ENCODE data around the gene ZC2HC1B.

DNA sequence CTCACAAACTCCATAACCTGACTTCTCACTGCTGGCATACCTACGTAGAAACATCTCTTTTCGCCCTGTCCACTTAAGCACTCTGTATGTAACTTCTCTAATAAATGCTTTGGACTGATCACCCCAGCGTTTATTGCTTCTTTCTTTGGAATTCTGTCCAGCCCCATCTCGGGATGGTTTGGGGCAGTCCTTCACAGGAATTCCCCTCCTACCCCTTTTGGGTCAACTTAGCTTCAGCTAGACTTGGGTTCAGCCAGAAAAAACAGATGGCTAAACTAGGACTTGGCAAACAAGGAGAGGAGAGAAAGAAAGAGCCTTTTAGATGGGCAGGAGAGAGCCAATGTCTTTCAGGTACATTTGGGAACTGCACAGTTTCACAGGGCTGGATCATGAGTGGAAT lies 25.1 kb upstream of the ZC2HC1B start:
- TF ChIP-seq, protein P1, sequence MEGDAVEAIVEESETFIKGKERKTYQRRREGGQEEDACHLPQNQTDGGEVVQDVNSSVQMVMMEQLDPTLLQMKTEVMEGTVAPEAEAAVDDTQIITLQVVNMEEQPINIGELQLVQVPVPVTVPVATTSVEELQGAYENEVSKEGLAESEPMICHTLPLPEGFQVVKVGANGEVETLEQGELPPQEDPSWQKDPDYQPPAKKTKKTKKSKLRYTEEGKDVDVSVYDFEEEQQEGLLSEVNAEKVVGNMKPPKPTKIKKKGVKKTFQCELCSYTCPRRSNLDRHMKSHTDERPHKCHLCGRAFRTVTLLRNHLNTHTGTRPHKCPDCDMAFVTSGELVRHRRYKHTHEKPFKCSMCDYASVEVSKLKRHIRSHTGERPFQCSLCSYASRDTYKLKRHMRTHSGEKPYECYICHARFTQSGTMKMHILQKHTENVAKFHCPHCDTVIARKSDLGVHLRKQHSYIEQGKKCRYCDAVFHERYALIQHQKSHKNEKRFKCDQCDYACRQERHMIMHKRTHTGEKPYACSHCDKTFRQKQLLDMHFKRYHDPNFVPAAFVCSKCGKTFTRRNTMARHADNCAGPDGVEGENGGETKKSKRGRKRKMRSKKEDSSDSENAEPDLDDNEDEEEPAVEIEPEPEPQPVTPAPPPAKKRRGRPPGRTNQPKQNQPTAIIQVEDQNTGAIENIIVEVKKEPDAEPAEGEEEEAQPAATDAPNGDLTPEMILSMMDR (IDR thresholded peaks at IDR 0.05) = no peak
- TF ChIP-seq NRF1 (IDR thresholded peaks at IDR 0.05; ENCODE audit: low read depth, low read length) (no peak), YY1 (IDR thresholded peaks at IDR 0.05; ENCODE audit: low read depth) (no peak), FOXM1 (IDR thresholded peaks at IDR 0.05; ENCODE audit: low read depth) (no peak), POLR2AphosphoS5 (IDR thresholded peaks at IDR 0.05; ENCODE audit: low read depth, low read length) (no peak), RFX5 (IDR thresholded peaks at IDR 0.05; ENCODE audit: low read length) (no peak), RAD21 (IDR thresholded peaks at IDR 0.05; ENCODE audit: low read length) (no peak), TEAD4 (IDR thresholded peaks at IDR 0.05; ENCODE audit: borderline replicate concordance, insufficient read depth) (no peak), SMC3 (IDR thresholded peaks at IDR 0.05; ENCODE audit: low read depth, low read length) (no peak)
- TF ChIP-seq, protein P2, sequence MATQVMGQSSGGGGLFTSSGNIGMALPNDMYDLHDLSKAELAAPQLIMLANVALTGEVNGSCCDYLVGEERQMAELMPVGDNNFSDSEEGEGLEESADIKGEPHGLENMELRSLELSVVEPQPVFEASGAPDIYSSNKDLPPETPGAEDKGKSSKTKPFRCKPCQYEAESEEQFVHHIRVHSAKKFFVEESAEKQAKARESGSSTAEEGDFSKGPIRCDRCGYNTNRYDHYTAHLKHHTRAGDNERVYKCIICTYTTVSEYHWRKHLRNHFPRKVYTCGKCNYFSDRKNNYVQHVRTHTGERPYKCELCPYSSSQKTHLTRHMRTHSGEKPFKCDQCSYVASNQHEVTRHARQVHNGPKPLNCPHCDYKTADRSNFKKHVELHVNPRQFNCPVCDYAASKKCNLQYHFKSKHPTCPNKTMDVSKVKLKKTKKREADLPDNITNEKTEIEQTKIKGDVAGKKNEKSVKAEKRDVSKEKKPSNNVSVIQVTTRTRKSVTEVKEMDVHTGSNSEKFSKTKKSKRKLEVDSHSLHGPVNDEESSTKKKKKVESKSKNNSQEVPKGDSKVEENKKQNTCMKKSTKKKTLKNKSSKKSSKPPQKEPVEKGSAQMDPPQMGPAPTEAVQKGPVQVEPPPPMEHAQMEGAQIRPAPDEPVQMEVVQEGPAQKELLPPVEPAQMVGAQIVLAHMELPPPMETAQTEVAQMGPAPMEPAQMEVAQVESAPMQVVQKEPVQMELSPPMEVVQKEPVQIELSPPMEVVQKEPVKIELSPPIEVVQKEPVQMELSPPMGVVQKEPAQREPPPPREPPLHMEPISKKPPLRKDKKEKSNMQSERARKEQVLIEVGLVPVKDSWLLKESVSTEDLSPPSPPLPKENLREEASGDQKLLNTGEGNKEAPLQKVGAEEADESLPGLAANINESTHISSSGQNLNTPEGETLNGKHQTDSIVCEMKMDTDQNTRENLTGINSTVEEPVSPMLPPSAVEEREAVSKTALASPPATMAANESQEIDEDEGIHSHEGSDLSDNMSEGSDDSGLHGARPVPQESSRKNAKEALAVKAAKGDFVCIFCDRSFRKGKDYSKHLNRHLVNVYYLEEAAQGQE (IDR thresholded peaks at IDR 0.05; ENCODE audit: low read depth, low read length) = no peak
